ENCODE data around the gene PKD2. TPM values are rescaled to one million over a fixed set of nuclear protein-coding genes. Genes with fewer than 3 reads are reported as not detected.
"Not testable (repeated sequence)": the region's sequence is repeated elsewhere in the genome, so short reads cannot be mapped to it uniquely, and the experiment has no call there.

PKD2 gene
- total and polyA plus RNA-seq, 12 donors, result 19.2 to 74.1 (median 38.9) TPM

DNA sequence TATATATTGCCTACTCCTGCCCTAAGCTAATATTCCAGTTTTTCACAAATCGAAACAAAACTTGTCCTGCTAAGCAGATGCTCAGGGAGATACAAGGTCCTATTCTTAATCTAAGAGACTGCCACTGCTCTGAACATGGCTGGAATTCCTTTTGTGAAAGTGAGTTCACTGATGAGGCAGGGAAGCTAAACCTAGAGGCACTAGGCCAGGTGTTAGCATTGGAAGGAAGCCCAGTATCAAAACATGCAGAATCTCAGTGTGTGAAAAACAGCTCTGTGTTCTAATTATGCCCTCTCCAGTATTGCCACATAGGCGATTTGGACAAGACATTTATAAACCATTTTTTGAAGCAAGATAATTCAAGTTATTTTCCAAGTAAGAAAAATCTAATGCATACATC is 103.4 kb downstream of the PKD2 start:
- H3K9me3 ChIP-seq (replicated peaks in 1 of 3), result no peaks in the 10 kb centered on the region

DNA sequence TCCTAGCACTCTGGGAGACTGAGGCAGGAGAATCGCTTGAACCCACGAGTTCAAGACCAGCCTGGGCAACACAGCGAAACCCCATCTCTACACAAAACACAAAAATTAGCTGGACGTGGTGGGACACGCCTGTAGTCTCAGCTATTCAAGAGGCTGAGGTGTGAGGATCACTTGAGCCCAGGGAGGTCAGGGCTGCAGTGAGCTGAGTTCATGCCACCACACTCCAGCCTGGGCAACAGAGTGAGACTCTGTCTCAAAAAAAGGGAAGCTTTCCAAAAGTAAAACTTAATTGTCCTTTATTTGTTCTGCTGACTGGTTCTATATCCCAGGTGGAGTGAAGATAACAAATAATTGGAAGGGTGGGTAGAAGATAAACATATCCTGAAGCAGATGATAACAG is 105.4 kb downstream of the PKD2 start:
- WGBS, 4 donors, result 93 to 98% (median 94%) methylated on average over 5 of the region's 5 CpGs
- intact Hi-C loops (cut with DNase I), result no loop called here
- peaks cover under 1 to 3% of the 10 kb centered on the region in 2 donors for H3K4me1 ChIP-seq (replicated peaks in 1 of 2)
- DNase-seq, result no peak
- no peaks in the 10 kb centered on the region for H3K36me3 ChIP-seq (replicated peaks in 1 of 2)
- H3K27ac ChIP-seq, result no peak overlapping the region
- H3K4me3 ChIP-seq, result no peak overlapping the region
- H3K9me3 ChIP-seq (replicated peaks in 1 of 3), result no peaks in the 10 kb centered on the region
- H3K27me3 ChIP-seq, result no peaks in the 10 kb centered on the region
- TF ChIP-seq, protein P1, sequence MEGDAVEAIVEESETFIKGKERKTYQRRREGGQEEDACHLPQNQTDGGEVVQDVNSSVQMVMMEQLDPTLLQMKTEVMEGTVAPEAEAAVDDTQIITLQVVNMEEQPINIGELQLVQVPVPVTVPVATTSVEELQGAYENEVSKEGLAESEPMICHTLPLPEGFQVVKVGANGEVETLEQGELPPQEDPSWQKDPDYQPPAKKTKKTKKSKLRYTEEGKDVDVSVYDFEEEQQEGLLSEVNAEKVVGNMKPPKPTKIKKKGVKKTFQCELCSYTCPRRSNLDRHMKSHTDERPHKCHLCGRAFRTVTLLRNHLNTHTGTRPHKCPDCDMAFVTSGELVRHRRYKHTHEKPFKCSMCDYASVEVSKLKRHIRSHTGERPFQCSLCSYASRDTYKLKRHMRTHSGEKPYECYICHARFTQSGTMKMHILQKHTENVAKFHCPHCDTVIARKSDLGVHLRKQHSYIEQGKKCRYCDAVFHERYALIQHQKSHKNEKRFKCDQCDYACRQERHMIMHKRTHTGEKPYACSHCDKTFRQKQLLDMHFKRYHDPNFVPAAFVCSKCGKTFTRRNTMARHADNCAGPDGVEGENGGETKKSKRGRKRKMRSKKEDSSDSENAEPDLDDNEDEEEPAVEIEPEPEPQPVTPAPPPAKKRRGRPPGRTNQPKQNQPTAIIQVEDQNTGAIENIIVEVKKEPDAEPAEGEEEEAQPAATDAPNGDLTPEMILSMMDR (IDR thresholded peaks at IDR 0.05), result no peak
- no peak for TF ChIP-seq POLR2A (IDR thresholded peaks at IDR 0.05)

More for the DNA sequence above, 103.4 kb downstream of the PKD2 start:
- TF ChIP-seq, protein P1 (IDR thresholded peaks at IDR 0.05), result no peak
- no peak for TF ChIP-seq POLR2A (IDR thresholded peaks at IDR 0.05)
- DNase-seq, result no peak
- Histone ChIP-seq H3K27ac (no peak overlapping the region), H3K4me3 (no peak overlapping the region), H3K27me3 (no peaks in the 10 kb centered on the region), H3K4me1 (replicated peaks in 1 of 2) (peaks cover 8 to 12% of the 10 kb centered on the region in 2 donors), H3K36me3 (replicated peaks in 1 of 2) (no peaks in the 10 kb centered on the region)
- intact Hi-C loops (cut with DNase I), result no loop called here
- WGBS, 4 donors, result 78 to 93% (median 89%) methylated on average over 2 of the region's 2 CpGs

DNA sequence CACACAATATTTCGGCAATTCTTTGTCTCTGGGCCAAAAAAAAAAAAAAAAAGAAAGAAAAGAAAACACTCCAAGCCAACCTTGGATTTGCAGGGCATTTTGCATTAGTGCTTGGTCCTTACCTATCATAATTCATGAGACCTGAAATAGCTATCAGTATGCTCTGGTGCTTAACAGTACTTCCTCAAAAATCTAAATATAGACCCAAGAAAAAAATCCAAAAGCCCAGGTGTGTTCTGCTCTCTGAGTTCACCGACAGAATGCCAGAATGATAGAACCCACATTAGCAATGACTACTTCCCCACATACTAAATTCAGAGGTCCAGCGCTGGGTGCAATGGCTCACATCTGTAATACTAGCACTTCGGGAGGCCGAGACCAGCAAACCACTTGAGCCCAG is 108.2 kb downstream of the PKD2 start:
- no peak overlapping the region for H3K27ac ChIP-seq
- no peaks in the 10 kb centered on the region for H3K36me3 ChIP-seq (replicated peaks in 1 of 2)
- no peaks in the 10 kb centered on the region for H3K27me3 ChIP-seq
- H3K4me1 ChIP-seq (replicated peaks in 1 of 2), result no peaks in the 10 kb centered on the region
- H3K4me3 ChIP-seq, result no peak overlapping the region
- DNase-seq, result no peak
- H3K9me3 ChIP-seq (replicated peaks in 1 of 3), result peaks cover 0 to 6% (median 0%) of the 10 kb centered on the region in 3 donors
- TF ChIP-seq, protein P1 (IDR thresholded peaks at IDR 0.05), result no peak
- TF ChIP-seq POLR2A (IDR thresholded peaks at IDR 0.05), result no peak
- intact Hi-C loops (cut with DNase I), result no loop called here
- 86 to 93% (median 90%) methylated on average over 5 of the region's 5 CpGs for WGBS, 4 donors

- no peaks in the 10 kb centered on the region for H3K4me1 ChIP-seq (replicated peaks in 1 of 2)
- no peak for DNase-seq
- 61 to 79% (median 77%) methylated on average over 2 of the region's 2 CpGs for WGBS, 4 donors
- TF ChIP-seq POLR2A (IDR thresholded peaks at IDR 0.05), result no peak
- TF ChIP-seq, protein P1 (IDR thresholded peaks at IDR 0.05), result no peak
- no peak overlapping the region for H3K27ac ChIP-seq
- no peaks in the 10 kb centered on the region for H3K27me3 ChIP-seq
- no peaks in the 10 kb centered on the region for H3K36me3 ChIP-seq (replicated peaks in 1 of 2)
- peaks cover 0 to 6% (median 0%) of the 10 kb centered on the region in 3 donors for H3K9me3 ChIP-seq (replicated peaks in 1 of 3)
- no peak overlapping the region for H3K4me3 ChIP-seq
- intact Hi-C loops (cut with DNase I), result no loop called here
These were observed 112.5 kb downstream of the PKD2 start for GRCh38 chr4:88119943-88120342.

DNA sequence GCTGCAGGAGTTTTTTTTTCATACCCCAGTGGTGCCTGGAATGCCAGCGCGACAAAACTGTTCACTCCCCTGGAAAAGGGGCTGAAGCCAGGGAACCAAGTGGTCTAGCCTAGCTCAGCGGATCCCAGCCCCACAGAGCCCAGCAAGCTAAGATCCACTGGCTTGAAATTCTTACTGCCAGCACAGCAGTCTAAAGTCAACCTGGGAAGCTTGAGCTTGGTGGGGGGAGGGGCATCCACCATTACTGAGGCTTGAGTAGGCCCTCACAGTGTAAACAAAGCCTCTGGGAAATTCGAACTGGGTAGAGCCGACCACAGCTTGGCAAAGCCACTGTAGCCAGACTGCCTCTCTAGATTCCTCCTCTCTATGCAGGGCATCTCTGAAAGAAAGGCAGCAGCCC is 114.8 kb downstream of the PKD2 start:
- whole genome bisulfite sequencing, 4 donors, result 82 to 100% (median 90%) methylated on average over 2 to 5 of the region's 5 CpGs

More for the DNA sequence above, 114.8 kb downstream of the PKD2 start:
- H3K9me3 ChIP-seq (replicated peaks in 1 of 3); H3K4me1 ChIP-seq (replicated peaks in 1 of 2); H3K4me3 ChIP-seq; intact Hi-C loops (cut with DNase I); H3K27ac ChIP-seq; H3K27me3 ChIP-seq; DNase-seq; H3K36me3 ChIP-seq (replicated peaks in 1 of 2): not testable (repeated sequence)

Data from adrenal gland (tissue), 12 donors.